KG1 (cell line): ENCODE measurements around the gene THOC5.
"Not testable (repeated sequence)": the region's sequence is repeated elsewhere in the genome, so short reads cannot be mapped to it uniquely, and the experiment has no call there.

ENCODE experiments used
- DNase-seq: peaks from one replicate; lab custom pipeline; 2025; lab: John Stamatoyannopoulos, UW

THOC5 gene

DNA sequence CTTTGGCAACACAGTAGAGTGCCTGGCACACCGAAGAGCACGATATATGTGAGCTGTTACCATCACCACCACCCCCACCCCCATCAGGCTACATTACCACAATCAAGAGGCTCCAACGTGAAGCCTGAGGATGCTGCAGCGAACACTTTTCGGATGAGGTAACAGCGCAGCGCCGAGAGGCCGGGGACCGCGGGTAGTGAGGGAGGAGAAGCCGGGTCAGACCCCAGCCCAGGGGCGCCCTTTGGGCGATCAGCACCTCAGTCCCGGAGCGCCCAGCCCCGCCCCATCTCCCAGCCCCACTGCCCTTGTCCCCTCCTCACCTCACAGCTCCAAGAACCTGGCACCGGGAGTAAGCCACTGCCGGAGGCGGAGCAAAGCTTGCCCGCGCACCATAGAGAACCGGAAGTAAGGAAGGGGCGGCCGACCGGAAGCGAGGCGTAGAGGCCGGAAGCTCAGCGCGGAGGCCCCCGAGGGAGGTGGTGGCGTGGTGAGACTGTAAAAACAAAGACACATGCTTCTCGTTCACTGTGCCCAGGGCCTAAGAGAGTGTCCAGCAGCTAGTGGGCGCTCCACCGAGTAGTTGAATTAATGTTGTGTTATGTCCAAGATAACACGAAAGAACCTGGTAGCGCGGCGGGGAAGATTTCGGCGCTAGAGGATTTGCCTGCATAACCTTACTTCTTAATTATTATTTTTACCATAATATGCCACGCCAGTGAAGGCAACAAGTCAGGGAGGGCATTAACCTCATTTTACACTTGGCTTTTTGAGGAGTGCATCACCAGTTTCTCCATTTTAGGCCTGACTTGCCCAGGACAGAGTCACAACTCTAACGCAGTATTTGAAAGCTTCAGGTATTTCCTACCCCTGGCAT, at the start of gene THOC5:
Gene THOC5 (minus strand): TSS at position 407 of the 874 bp plus-strand sequence. CDS start 4,610 bp downstream, outside the sequence.
- peak; percentile 83 for DNase-seq

DNA sequence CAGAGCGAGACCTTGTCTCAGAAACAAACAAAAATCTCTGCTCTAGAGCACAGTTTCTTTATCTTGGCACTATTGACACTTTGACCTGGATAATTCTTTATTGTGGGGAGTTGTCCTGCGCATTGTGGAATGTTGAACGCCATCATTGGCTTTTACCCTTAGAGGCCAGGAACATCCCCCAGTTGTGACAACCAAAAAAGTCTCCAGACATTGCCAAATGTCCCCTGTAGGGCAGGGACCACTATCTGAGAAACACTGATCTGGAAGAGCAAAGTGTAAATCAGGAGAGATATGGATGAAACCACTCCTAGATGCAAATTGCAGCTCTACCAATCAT, 45.1 kb upstream of the THOC5 start:
- DNase-seq = no peak

DNA sequence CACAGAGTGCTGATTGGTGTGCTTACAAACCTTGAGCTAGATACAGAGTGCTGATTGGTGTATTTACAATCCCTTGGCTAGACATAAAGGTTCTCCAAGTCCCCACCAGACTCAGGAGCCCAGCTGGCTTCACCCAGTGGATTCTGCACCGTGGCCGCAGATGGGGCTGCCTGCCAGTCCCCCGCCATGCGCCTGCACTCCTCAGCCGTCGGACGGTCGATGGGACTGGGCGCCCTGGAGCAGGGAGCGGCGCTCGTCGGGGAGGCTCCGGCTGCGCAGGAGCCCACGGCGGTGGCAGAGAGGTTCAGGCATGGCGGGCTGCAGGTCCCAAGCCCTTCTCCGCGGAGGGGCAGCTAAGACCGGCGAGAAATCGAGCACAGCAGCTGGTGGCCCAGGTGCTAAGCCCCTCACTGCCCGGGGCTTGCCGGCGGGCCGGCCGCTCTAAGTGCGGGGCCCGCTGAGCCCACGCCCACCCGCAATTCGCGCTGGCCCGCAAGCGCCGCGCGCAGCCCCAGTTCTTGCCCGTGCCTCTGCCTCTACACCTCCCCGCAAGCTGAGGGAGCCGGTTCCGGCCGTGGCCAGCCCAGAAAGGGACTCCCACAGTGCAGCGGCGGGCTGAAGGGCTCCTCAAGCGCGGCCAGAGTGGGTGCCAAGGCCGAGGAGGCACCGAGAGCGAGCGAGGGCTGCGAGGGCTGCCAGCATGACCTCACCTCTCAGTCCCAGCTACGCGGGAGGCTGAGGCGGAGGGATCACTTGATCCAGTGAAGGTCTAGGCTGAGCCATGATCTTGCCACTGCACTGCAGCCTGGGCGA, 44.5 kb upstream of the THOC5 start:
- not testable (repeated sequence) for DNase-seq

DNA sequence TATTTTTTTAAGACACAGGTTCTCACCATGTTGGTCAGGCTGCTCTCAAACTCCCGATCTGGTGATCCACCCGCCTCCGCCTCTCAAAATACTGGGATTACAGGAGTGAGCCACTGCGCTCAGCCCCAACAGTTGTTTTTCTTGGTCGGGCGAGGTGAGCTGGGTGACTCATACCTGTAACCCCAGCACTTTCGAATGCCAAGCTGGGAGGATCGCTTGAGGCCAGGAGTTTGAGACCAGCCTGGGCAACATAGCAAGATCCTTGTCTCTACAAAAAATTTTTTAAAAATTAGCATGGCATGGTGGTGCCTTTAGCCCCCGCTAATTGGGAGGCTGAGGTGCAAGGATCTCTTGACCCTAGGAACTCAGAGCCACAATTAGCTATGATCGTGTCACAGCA, 42.9 kb upstream of the THOC5 start:
- DNase-seq = no peak

DNA sequence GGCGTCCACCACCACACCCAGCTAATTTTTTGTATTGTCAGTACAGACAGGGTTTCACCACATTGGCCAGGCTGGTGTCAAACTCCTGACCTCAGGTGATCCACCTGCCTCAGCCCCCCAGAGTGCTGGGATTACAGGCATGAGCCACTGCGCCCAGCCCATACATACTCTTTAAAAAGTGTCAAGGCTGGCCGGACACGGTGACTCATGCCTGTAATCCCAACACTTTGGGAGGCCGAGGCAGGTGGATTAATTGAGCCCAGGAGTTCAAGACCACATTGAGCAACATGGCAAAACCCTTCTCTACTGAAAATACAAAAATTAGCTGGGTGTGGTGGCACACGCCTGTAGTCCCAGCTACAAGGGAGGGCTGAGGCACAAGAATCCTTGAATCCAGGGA, 40.9 kb upstream of the THOC5 start:
- DNase-seq = not testable (repeated sequence)

DNA sequence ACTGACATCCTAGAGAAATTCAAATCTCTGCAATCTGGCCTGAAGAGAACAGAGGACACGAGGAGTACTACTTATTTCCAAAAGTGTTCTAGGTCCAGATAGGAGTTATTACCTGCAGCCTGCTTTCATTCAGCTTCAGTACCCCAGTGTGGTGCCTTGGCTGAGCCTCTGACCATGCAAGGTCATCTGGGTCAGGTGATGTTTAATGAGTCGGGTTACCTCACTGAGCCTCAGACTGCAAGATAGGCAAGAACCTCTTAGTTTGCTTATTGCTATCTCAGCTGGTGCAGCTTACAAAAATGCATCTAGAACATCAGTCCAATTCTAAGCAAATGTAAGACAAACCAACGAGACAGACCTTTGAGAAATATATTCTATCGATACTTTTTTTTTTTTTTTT, 40.4 kb upstream of the THOC5 start:
- no peak for DNase-seq

DNA sequence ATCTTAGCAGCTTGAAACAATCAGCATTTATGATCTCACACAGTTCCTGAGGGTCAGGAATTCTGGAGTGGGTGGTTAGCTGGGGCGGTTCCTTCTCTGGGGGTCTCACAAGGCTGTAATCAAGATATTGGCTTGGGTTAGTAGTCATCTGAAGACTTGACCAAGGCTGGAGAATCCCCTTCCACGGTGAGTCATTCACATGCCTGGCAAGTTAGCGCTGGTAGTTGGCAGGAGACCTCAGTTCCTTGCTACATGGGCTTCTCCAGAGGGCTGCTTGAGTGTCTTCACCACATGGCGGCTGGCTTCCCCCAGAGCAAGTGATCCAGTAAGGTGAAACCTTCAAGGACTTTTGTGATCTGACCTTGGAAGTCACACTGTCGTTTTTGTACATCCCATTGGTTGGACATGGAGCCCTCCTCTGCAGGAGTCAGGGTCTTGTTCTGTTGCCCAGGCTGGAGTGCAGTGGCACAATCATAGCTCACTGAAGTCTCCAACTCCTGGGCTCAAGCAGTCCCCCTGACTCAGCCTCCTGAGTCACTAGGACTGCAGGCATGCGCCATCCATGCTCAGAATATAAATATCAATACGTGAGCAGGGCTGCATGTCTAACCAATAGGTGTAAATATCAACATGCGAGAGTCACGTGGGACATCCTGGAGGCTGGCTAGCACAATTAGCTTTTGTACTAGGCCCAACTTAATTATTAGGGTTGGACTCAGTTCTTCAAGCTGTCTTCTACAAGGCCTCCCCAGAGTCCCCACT, 34.6 kb upstream of the THOC5 start:
- DNase-seq = no peak

DNA sequence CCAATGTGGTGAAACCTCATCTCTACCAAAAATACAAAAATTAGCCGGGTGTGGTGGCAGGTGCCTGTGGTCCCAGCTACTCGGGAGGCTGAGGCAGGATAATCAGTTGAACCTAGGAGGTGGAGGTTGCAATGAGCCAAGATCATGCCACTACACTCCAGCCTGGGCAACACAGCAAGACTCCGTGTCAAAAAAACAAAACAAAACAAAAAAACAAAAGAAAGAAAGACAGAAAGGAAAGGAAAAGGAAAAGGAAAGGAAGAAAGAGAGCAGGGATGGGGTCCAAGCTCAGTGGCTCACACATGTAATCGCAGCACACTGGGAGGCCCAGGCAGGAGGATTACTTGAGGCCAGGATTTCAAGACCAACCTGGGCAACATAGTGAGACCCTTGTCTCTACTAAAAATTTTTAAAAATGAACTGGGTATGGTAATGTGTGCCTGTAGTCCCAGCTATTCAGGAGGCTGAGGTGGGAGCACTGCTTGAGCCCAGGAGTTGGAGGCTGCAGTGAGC, 32.7 kb upstream of the THOC5 start:
- DNase-seq = not testable (repeated sequence)

DNA sequence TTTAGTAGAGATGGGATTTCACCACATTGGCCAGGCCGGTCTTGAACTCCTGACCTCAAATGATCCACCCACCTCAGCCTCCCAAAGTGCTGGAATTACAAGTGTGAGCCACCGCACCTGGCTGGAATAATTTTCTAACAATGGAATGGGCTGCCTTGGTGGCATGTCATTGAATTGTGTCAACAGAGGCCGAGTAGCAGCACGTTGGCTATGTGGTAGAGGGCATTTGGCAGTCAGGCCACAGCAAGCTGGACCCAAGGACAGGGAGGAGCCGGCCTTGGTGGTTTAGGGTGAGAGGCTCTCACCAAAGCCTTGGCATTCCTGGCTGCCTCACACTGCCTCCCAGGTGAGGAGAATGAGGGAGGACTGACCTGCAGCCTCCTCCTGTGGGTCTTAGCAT, 31.4 kb upstream of the THOC5 start:
- no peak for DNase-seq

DNA sequence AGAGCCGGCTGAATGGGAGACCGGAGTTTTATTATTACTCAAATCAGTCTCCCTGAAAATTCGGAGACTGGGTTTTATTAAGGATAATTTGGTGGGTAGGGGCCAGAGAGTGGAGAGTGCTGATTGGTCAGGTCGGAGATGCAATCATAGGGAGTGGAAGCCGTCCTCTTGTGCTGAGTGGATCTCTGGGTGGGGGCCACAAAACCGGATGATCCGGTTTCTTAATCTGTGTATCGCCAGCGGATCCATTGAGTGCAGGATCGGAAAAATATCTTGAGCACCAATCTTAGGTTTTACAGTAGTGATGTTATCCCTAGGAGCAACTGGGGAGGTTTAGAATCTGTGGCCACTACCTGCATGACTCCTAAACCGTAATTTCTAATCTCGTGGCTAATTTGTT, 28.2 kb upstream of the THOC5 start:
- no peak for DNase-seq

DNA sequence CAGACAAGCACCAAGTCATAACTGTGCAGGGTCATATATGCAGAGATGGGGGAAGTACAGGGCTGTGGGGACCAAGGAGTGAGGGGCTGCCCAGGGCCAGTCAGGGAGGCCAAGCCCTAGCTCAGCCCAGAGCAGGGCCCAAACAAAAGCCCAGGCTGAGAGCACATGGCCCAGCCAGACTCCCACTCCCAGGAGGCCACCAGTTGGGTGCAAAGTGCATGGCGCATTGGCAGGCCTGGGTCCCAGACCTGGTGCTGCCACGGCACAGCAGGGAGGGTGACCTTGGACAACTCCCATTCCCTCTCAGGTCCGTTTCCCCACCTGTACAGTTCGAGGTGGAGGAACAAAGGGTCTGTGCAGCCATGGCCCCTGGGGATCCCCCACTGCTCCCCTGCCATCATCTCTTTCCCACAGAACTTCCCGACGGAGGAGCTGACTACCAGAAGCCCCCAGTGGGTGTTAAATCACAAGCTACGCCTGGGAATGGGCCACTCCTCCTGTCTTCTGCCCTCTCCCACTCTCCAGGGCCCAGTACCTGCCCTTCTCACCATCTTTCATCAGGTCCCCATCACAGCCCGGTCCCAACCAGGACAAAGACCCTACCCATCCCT, 26.7 kb upstream of the THOC5 start:
- no peak for DNase-seq

DNA sequence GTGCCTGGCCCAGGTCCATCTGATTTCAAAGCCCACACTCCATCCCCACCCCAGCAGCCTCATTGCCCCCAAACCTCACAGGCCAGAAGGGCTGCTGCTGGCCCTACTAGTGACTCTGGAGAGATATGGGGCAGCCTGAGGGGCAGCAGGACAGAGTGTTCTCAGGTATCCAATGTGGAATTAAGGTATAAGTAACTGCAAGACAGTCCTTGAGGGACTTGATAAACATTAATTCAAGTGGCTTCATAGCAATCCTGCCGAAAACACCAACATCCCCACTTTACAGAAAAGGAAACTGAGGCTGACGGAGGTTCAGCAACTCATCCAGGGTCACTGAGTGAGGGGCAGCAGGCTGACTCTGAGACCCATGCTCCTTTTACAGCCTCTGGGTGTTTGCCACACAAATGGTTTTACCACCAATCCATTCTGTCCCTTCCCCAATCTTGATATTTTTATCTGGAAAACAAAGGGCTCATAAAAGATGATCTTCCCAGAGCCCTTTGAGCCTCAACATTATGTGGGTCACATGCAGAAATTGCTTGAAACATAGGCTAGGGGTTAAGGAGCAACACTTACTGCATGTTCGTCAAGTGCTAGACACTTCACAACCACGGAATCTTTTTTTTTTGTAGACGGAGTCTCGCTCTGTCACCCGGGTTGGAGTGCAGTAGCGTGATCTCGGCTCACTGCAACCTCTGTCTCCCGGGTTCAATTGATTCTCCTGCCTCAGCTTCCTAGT, 25.1 kb upstream of the THOC5 start:
- DNase-seq = no peak

DNA sequence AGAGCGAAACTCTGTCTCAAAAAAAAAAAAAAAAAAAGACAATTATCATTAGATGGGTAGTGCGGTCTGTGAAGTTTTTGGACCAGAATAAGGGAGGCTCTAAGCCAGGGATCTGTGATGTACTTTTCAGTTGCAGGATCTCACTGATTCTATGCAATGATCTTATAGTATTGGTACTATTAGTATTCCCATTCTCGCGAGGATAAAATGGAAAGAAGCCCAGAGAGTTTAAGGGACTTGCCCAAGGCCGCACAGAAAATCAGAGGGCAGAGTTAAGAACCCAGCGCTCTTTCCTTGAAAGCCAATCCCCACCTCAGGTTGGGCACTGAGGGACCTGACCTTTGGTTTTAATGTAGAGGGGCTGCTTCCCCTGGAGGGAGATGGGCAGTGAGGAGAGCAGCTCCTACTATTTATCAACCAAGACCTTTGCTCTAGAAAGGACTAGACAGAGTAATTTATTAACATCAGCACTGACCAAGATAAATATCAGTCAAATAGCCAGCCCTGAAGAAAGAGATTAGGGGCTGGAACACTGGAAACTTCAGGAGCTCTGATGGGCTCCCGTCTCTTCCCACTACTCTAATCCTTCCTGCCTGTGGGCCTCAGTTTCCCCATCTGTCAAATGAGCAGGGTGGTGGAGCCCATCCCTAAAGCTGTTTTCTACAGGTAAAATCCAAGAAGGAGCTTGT, 21.3 kb upstream of the THOC5 start:
- no peak for DNase-seq

DNA sequence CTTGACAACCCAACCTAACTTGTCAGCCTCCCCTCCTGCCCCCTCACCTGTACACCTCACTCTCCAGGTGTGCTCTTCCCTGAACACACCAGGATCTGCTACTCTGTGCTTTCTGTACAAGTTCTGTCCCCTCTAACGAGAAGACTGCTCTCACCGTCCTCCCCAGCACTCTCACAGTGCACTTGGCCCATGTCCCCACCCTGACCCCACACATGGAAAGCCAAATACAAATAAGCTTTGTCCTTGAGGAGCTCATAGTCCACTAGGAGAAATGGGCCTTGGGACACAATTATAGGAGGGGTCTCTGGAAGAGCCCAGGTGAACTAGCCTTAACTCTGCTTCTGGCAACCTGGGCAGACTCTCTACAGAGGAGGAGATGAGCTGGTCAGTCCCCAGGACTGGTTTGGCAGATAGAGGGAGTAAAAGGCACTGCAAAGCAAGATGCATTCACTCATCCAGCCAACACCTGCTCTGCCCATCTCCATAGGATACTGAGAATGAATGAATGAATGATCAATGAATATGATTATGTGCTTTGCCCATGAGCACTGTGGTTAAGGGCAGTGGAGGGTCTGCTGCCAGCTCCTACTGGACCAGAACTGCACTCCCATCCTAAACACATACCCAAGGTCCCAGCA, 17.5 kb upstream of the THOC5 start:
- DNase-seq = no peak

DNA sequence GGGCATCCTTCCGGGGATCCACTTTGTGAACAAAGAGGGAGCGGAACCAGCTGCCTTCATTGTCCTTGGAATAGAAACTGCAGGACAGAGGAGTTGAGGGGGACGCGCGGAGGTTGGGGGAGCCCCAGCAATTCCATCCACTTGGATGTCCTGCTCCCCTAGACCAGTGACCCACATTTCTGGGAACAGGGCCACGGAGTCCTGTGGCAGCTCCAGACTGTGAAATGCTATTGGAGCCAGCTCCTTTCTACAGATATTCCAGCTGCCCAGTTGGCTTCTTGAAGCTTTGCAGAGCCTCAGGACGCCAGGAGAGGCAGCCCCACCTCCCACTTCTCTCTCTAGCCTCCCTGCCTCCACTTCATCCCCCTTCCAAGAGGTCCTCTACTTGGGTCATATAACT, 16.9 kb upstream of the THOC5 start:
- DNase-seq = no peak

DNA sequence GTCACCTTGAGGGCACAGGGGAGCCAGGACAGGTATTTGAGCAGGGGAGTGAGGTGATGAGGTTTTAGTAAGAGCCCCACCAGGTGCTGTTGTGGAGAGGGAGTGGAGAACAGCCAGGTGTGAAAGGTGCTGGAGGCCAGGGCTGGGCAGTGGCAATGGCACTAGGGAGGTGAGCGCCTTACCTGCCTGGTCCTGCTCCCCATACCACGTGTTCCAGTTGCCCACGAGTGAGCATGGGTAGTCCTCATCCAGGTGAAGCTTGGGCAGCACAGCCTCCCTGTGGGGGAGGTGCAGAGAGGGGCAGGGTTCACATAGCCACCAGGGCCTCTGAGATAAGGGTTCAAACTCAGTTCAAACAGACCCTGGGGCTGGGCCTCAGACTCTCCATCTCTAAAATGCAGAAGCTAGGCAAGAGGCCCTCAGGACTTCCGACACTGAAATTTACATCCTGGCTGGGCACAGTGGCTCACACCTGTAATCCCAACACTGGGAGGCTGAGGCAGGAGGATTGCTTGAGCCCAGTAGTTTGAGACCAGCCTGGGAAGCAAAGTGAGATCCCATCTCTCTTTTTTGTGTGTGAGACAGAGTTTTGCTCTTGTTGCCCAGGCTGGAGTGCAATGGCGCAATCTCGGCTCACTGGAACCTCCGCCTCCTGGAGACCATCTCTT, 15.6 kb upstream of the THOC5 start:
- DNase-seq = no peak

DNA sequence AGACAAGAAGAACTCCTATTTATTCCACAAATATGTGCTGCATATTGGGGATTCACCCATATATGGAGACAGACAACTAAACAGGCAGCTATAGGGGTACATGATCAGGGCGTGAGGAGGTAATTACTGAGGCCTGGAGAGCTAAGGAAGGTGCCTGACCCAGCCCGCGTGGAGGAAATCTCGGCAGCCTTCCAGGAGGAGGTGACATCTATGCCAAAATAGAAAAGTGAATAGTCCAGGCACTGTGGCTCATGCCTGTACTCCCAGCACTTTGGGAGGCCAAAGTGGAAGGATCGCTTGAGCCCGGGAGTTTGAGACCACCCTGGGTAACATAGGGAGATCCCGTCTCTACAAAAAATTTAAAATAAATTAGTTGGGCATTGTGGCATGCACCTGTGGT, 13.8 kb upstream of the THOC5 start:
- DNase-seq = no peak

DNA sequence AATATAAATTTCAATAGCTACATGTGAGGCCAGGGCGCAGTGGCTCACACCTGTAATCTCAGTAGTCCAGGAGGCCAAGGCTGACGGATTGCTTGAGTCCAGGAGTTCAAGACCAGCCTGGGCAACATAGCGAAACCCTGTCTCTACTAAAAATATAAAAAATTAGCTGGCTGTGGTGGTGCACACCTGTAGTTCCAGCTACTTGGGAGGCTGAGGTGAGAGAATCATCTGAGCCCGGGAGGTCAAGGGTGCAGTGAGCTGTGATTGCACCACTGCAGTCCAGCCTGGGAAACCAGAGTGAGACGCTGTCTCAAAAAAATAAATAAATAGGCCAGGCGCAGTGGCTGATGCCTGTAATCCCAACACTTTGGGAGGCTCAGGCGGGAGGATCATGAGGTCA, 13.0 kb upstream of the THOC5 start:
- not testable (repeated sequence) for DNase-seq

DNA sequence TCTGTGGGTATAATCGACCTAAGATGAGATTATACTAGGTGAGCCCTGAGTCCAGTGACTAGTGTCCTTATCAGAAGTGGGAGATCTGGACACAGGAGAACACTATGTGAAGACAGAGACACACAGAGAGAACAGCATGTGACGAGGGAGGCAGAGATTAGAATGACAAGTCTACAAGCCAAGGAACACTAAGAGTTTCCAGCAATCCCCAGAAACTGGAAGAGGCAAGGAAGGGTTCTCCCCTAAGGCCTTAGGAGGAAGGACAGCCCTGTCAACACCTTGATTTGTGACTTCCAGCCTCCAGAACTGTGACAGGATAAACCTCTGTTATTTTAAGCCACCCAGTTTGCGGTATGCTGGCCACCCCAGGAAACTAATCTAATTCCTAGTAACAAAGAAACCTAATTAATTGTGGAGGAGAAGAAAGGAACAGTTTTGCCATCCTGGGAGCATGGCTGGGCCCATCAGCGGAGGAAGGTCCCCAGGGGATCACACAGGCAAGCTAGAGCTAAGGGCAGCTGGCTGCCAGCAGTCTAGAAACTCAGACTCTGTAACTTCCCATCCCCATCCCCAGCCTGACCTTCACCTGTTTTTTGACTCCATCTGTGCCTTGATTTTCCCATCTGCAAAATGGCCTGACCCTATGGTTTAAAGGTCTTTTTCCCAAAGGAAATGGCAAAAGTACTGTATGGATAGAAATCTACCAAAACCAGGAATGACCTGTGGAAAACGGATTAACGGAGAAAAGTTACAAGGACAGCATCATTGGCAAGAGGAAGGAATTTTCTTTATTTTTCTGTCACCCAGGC, 10.3 kb upstream of the THOC5 start:
- DNase-seq = no peak
